C4-2B (cell line): ENCODE results near the gene MYBPC3.

Experiments used
- H3K27ac ChIP-seq: fragments of 450-650 bp; 2 replicates; pipeline ENCODE4 v1.5.1; 2017
- ZFX ChIP-seq: fragments of 450-650 bp; IDR thresholded peaks from 2 replicates; pipeline ENCODE4 v1.6.1; 2017
- TF ChIP-seq, protein P1 (sequence below): fragments of 450-650 bp; conservative IDR thresholded peaks from 2 replicates; pipeline ENCODE4 v1.5.1; 2017; ENCODE audit warnings: mild to moderate bottlenecking

Gene MYBPC3

DNA sequence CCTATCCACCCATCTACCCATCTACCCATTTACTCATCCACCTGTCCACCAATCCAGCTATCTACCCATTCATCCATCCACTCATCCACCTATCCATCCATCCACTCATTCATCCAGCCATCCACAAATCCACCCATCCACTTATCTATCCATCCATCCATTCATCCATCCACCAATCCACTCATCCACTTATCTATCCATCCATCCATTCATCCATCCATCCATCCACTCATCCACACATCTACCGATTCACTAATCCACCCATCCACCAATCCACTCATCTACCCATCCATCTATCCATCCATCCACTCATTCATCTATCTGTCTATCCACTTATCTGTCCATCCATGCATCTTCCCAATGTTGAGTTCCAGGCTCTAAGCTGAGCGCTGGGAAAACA lies 27.6 kb upstream of the MYBPC3 start:
- no peak overlapping the region for H3K27ac ChIP-seq

DNA sequence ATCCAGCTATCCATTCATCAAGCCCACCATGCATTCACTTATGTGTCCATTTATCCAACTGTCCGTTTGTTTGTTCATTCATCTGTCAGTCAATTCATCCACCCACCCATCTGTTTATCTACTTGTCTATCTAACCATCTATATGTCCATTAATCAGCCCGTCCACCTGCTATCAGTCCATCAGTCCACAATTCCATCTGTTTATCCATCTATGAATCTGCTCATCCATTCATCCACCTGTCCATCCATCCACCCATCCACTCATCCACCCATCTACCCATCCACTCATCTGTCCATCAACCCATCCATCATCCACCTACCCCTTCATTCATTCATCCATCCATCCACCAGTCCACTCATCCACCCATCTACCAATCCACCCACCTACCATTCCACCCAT lies 26.8 kb upstream of the MYBPC3 start:
- TF ChIP-seq, protein P1, sequence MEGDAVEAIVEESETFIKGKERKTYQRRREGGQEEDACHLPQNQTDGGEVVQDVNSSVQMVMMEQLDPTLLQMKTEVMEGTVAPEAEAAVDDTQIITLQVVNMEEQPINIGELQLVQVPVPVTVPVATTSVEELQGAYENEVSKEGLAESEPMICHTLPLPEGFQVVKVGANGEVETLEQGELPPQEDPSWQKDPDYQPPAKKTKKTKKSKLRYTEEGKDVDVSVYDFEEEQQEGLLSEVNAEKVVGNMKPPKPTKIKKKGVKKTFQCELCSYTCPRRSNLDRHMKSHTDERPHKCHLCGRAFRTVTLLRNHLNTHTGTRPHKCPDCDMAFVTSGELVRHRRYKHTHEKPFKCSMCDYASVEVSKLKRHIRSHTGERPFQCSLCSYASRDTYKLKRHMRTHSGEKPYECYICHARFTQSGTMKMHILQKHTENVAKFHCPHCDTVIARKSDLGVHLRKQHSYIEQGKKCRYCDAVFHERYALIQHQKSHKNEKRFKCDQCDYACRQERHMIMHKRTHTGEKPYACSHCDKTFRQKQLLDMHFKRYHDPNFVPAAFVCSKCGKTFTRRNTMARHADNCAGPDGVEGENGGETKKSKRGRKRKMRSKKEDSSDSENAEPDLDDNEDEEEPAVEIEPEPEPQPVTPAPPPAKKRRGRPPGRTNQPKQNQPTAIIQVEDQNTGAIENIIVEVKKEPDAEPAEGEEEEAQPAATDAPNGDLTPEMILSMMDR = no peak
- no peak for TF ChIP-seq ZFX
- no peak overlapping the region for H3K27ac ChIP-seq

More for the DNA sequence above, 27.6 kb upstream of the MYBPC3 start:
- TF ChIP-seq ZFX = no peak
- TF ChIP-seq, protein P1 = no peak

DNA sequence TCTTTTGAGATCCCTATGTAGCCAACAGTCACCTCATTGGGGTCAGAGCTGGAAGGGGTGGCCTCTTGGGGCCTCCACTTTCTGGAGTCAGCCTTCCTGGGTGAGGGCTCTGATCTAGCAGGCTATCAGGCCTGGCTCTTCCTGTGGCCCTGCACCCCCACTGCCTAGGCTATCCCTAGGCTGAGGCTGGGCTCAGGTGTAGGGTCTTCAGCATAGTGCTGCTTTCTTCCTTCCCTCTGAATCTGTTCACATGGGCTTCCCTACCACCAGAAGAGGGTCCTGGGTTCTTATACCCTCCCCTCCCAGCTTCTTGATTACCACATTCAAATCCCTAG lies 26.3 kb upstream of the MYBPC3 start:
- no peak for TF ChIP-seq ZFX
- TF ChIP-seq, protein P1 = no peak
- no peak overlapping the region for H3K27ac ChIP-seq

DNA sequence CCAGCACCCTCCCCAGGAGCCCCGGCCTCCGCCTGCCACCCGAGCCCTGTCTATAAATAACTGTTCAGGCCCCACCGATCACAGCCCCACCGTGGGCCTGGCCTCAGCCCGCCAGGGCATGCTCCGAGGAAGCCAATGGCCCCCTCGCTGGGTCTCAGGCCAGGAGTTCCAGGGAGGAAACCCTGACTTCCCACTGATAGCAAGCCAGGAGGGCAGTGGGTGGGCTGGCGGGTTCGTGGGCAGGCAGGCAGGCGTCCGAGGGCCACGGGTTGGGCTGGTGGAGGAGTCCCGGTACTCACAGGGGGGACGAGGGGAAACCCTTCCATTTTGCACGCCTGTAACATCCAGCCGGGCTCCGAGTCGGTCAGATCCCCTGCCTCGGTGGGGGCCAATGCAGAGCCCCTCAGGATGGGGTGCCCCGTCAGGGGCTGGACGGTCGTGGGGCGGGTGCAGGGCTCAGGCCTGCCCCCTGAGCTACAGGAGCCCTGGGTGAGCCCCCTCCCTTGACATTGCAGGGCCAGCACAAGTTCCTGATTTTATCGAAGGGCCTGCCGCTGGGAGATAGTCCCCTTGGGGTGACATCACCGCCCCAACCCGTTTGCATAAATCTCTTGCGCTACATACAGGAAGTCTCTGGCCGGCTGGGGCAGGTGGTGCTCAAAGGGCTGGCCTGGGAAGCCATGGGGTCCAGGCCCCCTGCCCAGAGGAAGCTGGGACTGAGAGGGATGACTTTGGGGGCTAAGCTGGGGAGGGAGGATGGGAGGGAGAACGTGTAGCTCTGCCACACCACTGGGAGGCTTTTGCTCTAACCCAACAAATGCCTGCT lies 25.7 kb upstream of the MYBPC3 start, which contains the start of gene SPI1:
Gene SPI1 (minus strand): TSS at position 538 of the 826 bp plus-strand sequence. CDS start 194 bp downstream, at position 344.
- no peak within 1 kb of the TSS for H3K27ac ChIP-seq
- TF ChIP-seq, protein P1 = no peak
- TF ChIP-seq ZFX = no peak

DNA sequence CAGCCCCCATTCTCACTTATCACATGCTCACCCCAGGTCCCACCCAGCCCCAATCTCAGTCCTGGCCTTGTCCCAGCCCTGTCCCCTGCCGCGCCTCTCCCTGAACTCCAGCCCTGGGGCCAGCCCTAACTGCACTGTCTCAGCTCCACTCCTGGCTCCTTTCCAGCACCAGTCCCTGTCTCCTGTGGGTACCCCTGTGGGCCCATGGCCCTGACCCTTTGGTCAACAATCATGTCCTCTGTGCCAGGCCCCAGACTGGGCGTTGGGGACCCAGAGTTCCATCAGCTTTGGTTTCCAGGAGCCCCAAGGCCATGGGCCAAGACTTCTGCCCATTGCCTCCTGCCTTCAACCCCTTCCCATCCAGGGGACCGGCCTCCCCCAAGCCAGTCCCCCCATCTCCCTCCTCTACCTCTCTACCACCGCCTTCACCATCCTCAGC lies 25.1 kb upstream of the MYBPC3 start:
- no peak overlapping the region for H3K27ac ChIP-seq
- TF ChIP-seq, protein P1 = no peak
- TF ChIP-seq ZFX = no peak

DNA sequence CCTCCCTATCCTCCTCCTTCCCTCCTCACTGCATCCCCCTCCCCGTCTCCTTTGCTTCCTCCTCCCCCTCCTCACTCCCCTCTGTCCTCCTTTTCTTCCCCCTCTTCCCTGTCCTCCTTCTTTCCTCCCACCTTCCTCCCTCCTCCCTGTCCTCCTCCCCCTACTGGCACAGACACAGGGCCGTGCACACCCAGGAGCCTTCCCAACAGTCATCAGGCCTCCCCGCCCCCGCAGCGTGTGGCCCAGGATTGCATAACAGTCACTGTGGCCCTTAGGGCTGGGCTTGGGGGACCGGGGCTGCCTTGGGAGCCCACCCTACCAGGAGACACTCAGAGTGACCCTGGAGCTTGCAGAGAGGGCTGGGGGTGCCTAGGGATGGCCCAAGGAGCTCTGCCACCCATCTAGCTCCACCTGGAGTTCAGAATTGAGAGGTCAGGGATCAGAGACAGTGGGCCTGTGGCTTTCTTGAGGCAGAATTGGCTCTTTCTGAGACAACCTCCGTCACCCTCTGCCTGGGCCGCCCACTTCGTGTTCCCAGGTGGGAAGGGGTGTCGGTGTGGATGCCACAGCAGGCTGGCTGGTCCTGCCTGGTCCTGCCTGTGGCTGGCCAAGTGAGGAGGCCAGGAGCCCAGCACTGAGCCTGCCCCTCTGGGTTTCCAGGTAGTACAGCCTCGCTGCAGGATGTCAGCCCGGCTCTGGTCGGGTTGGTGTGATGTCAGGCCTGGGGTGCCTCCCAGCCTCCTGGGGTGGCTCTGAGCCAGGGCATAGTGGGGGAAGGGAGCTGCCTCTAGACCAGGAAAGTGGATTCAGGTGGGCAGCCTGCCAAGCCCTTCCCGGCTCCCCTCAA lies 24.2 kb upstream of the MYBPC3 start:
- TF ChIP-seq, protein P1 = no peak
- TF ChIP-seq ZFX = no peak
- H3K27ac ChIP-seq = no peak overlapping the region

DNA sequence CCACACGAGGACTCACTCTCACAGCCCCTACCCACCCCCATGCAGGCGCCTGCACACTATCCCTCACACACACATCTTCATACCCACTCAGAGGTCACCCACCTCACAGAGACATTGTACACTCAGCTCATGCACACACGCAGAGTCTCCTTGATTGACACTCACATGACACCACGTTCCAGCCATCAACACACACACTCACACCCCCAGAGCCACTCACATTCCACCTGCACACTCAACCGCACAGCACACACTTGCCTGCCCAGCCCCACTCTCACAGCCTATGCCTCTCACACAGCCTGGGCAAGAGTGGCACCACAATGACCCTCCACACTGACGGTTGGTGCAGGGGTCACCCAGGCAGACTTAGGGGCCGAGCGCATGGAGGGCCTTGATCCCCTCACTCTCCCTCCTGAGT lies 23.6 kb upstream of the MYBPC3 start:
- no peak overlapping the region for H3K27ac ChIP-seq
- TF ChIP-seq, protein P1 = no peak
